A673 (cell line): ENCODE measurements around the gene MFSD1. TPM values are rescaled to one million over a fixed set of nuclear protein-coding genes. Genes with fewer than 3 reads are reported as not detected.

ENCODE experiments used
- BruUV-seq: library from RNA; stranded (reverse); fragments of 400-500 nt; replicated peaks from 2 replicates; lab custom pipeline; 2021; lab: Mats Ljungman, UMichigan
- CTCF ChIA-PET: fragments of 300-600 bp; sonication (Branson Sonifier 250); formaldehyde crosslinking; loops from one replicate; lab custom pipeline; 2022; ENCODE audit warnings: antibody characterized with exemption; lab: Charles Lee
- POLR2A ChIA-PET: fragments of 300-600 bp; sonication (Branson Sonifier 250); formaldehyde crosslinking; loops from one replicate; lab custom pipeline; 2022; ENCODE audit warnings: antibody characterized with exemption; ENCODE audit not compliant: low non-redundant PET; lab: Charles Lee
- DNase-seq: peaks from one replicate; pipeline ENCODE4 v3.0.0-alpha.2; 2015; ENCODE audit warnings: low spot score
- H3K27ac ChIP-seq: fragments of 200-600 bp; sonication (generic); 2 replicates; pipeline ENCODE4 v1.5.1; 2016; ENCODE audit warnings: mixed run types, low read depth, mild to moderate bottlenecking, mixed read lengths, antibody characterized with exemption, low read length; ENCODE audit not compliant: poor library complexity, severe bottlenecking
- H3K27me3 ChIP-seq: fragments of 200-600 bp; sonication (generic); replicated peaks from 2 replicates; pipeline ENCODE4 v1.6.1; 2017; ENCODE audit warnings: mixed run types, low read depth, mild to moderate bottlenecking, mixed read lengths, antibody characterized with exemption, low read length; ENCODE audit not compliant: insufficient read depth, poor library complexity
- H3K36me3 ChIP-seq: fragments of 200-600 bp; sonication (generic); 2 replicates; pipeline ENCODE4 v1.6.1; 2016; ENCODE audit warnings: mixed run types, mild to moderate bottlenecking, mixed read lengths, antibody characterized with exemption, low read length; ENCODE audit not compliant: insufficient read depth, poor library complexity, severe bottlenecking
- H3K4me1 ChIP-seq: fragments of 200-600 bp; sonication (generic); 2 replicates; pipeline ENCODE4 v1.6.1; 2017; ENCODE audit warnings: mixed run types, mild to moderate bottlenecking, mixed read lengths, antibody characterized with exemption, low read length; ENCODE audit not compliant: insufficient read depth, poor library complexity, severe bottlenecking
- H3K4me3 ChIP-seq: fragments of 200-600 bp; sonication (generic); 2 replicates; pipeline ENCODE4 v1.5.1; 2016; ENCODE audit warnings: low read depth, mixed run types, mild to moderate bottlenecking, mixed read lengths, low read length; ENCODE audit not compliant: poor library complexity, severe bottlenecking
- H3K9me3 ChIP-seq: fragments of 200-600 bp; sonication (generic); 2 replicates; pipeline ENCODE4 v1.6.1; 2016; ENCODE audit warnings: mixed run types, low read depth, mild to moderate bottlenecking, mixed read lengths, antibody characterized with exemption, low read length; ENCODE audit not compliant: poor library complexity, severe bottlenecking
- CTCF ChIP-seq: fragments of 300-800, 200-600 bp; sonication (generic); conservative IDR thresholded peaks from 2 replicates; pipeline ENCODE4 v1.5.1; 2017; ENCODE audit warnings: low read depth, mild to moderate bottlenecking, antibody characterized with exemption, low read length, moderate library complexity, mixed read lengths
- EZH2 ChIP-seq: fragments of 200-600 bp; sonication (generic); IDR thresholded peaks from 2 replicates; pipeline ENCODE4 v1.6.1; 2017; ENCODE audit warnings: borderline replicate concordance, low read depth, mild to moderate bottlenecking, mixed read lengths, antibody characterized with exemption, low read length; ENCODE audit not compliant: poor library complexity, severe bottlenecking
- intact Hi-C: fragments of 100-400 bp; cut with micrococcal nuclease; formaldehyde crosslinking; loops from one replicate; pipeline ENCODE4 v1.10.0; 2022; ENCODE audit not compliant: unreplicated experiment
- total RNA-seq: library from RNA; stranded (reverse); gene quantifications from 2 replicates; pipeline ENCODE4 v1.2.3, GENCODE V29; 2021

The MFSD1 gene
- total RNA-seq, 1 experiment from 2014 or later = 15.2 TPM

- no peaks in the 10 kb centered on the region for H3K36me3 ChIP-seq
- BruUV-seq = no TSS peak
- CTCF ChIA-PET = no interaction called here
Observed at GRCh38 chr3:158761350-158761749, 40.5 kb upstream of the MFSD1 start.

GRCh38 chr3:158762701-158763100 is 39.2 kb upstream of the MFSD1 start:
- no peak for DNase-seq
- CTCF ChIA-PET = no interaction called here
- Histone ChIP-seq H3K36me3 (no peaks in the 10 kb centered on the region), H3K27ac (no peak overlapping the region), H3K4me1 (no peaks in the 10 kb centered on the region), H3K4me3 (no peak overlapping the region), H3K27me3 (no peaks in the 10 kb centered on the region), H3K9me3 (no peaks in the 10 kb centered on the region)
- TF ChIP-seq CTCF = no peak
- TF ChIP-seq EZH2 = no peak
- no TSS peak for BruUV-seq
- intact Hi-C loops = no loop called here
- POLR2A ChIA-PET = interaction anchor here (0.6 kb wide), 1 partner anchor 10 kb away, joined by 5 read pairs; no protein-coding TSS in a partner anchor

More at GRCh38 chr3:158761350-158761749, 40.5 kb upstream of the MFSD1 start:
- POLR2A ChIA-PET = no interaction called here
- intact Hi-C loops = no loop called here
- no peaks in the 10 kb centered on the region for H3K9me3 ChIP-seq
- TF ChIP-seq EZH2 = no peak
- TF ChIP-seq CTCF = no peak
- H3K27me3 ChIP-seq = no peaks in the 10 kb centered on the region
- H3K4me3 ChIP-seq = no peak overlapping the region
- H3K4me1 ChIP-seq = no peaks in the 10 kb centered on the region
- H3K27ac ChIP-seq = no peak overlapping the region
- DNase-seq = no peak

- DNase-seq = no peak
- Histone ChIP-seq H3K4me3 (no peak overlapping the region), H3K27ac (no peak overlapping the region), H3K27me3 (no peaks in the 10 kb centered on the region), H3K4me1 (no peaks in the 10 kb centered on the region), H3K36me3 (no peaks in the 10 kb centered on the region), H3K9me3 (no peaks in the 10 kb centered on the region)
- no TSS peak for BruUV-seq
- TF ChIP-seq CTCF = no peak
- TF ChIP-seq EZH2 = no peak
- CTCF ChIA-PET = no interaction called here
- POLR2A ChIA-PET = interaction anchor here (0.6 kb wide), 1 partner anchor 11 kb away, joined by 5 read pairs; no protein-coding TSS in a partner anchor
- intact Hi-C loops = no loop called here
Observed at GRCh38 chr3:158763421-158763820, 38.4 kb upstream of the MFSD1 start.
